Posterior cingulate gyrus (tissue), 11 donors: Measurements from ENCODE around the gene DDX20.

Source experiments
- DNase-seq, 10 donors: peaks; one replicate each; pipeline versions ENCODE4 v3.0.0 to v3.0.0-alpha.2; 2020 to 2021; ENCODE audit warnings: mixed read lengths in 3 of 10
- intact Hi-C: fragments of 100-400 bp; cut with DNase I; formaldehyde crosslinking; loops from one replicate; pipeline ENCODE4 v1.15.1; 2023

Gene DDX20

DNA sequence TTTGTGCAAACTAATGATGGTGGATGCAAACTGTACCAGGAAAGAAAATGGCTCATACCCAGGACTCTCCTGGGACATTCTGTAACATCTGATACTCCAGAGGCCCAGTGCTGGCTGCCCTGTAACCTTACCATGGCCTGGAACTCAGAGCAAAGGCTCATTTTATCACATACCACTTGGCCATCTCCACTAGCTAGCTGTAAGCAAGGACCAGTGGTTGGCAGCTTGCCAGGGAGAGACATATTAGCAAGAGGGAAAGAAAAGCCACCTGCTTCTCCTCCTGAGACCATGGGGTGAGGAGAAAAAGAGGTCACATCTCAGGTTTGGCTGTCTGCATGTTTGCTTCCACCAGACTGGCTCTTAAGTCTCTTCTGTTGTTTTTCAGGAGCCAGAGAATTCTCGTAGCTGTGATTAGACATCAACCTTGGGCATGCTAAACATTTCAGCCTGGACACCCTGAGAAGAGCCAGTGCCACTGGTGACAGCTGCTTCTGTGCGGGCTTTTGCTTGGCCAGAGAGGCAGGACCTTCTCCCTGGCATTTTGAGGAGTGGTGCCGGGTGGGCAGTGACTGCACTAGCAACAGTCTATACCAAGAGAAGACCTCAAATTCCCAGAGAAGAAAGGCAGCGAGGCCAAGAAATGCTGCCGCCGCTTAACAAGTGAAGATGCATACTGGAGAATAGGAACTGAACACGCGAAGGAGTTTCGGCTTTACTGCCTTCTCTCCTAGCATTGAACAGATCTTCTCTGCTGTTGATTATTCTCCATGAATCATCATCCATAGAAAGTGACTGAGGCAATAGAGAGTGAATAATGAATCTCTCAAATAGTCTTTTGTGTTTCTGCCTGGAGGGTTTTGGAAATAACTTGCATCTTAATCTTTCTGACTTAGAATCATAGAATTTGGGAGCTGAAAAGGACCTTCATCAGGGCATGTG is 9.8 kb upstream of the DDX20 start:
- DNase-seq: no peak
- intact Hi-C loops: no loop called here

DNA sequence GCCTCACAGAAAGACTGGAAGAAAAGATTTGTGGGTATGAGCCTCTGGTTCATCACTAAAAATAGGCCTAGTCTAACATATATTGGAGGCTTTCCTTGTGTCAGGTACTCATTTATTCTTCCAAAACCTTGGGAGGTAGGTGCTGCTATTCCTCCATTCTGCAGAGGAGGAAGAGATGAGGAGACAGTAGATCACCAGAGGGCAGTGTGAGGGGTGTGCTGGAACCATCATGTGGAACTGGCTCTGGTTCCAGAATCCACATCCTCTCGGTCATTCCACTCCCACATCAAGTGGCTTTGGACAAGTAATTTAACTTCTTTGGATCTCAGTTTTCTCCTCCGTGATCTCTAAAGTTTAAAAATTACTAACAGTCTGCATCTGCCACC is 9.1 kb upstream of the DDX20 start:
- intact Hi-C loops: no loop called here
- no peak for DNase-seq

DNA sequence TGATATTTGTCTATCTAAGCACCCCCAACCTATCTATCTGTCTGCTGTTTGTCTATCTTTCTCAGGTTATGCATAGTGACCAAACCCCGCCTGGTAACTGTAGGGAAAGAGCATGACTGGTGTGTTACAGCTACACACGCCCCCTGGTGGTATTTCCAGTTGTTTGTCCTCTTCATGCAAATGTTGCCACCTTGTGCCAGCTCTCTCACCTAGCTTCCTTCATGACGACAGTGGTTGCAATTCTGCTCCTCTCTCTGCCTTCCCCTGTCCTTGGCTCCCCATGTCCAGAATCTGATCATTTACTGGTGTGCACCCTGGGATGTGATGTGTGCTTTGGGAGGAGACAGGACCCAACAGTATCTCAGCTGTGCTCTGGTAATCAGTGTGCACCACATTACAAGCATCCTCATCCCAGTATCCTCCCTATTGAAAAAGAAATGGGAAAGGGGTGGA is 8.4 kb upstream of the DDX20 start:
- intact Hi-C loops: no loop called here
- no peak for DNase-seq

DNA sequence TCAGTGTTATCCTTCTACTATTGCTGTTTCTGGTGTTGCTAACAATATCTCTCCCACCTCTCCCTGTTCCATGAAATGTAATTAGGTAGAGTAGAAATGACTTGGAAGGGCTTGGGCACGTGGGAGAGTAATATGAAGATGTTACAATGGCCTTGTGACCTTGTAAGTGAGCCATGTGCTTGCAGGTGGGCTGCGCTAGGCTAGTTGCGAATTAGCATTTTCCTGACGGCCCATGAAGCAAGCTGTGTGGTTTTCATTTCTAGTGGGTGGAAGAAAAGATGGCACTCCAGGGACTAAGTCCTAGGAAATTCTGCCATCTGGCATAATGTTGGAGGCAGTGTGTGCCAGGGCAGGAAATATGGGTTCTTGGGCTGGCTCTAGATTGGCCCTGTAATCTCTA is 7.8 kb upstream of the DDX20 start:
- DNase-seq: no peak
- intact Hi-C loops: no loop called here

DNA sequence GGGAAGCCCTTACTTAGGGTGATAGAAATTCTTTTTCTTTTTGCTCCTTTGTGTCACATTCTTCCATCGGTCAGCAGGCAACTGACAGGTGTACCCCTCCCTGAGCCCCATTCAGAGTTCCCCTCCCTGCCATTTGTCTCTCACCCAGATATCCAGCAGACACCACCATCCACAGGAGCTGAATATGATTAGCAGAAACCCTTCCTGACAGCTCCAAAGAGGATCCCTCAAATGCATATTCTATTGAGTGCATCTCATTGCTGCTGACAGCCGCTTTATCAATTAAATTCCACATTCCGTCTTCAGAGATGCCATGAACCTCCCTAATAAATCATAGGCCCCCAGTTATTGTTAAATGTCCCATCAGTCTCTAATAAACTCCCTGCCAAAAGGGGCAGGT is 6.1 kb upstream of the DDX20 start:
- DNase-seq: no peak
- intact Hi-C loops: no loop called here

DNA sequence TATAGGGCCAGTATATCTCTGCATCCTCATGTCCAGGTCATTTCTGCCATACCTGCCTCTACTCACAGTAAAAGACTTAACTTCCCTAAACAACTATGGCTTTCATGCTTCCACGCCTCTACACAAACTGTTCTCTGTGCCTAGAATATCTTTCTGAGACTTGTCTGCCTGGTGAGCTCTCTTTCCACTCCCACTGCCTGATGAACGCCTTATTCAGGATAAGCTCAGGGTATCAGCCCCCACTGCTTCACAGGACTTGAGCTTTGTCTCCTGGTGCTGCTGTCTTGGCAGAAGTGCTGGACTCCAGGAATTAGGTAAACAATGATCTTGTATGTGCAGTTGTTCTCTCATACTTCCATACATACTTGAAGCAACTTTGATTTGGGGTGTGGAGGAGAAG is 4.8 kb upstream of the DDX20 start:
- no peak for DNase-seq
- intact Hi-C loops: no loop called here

DNA sequence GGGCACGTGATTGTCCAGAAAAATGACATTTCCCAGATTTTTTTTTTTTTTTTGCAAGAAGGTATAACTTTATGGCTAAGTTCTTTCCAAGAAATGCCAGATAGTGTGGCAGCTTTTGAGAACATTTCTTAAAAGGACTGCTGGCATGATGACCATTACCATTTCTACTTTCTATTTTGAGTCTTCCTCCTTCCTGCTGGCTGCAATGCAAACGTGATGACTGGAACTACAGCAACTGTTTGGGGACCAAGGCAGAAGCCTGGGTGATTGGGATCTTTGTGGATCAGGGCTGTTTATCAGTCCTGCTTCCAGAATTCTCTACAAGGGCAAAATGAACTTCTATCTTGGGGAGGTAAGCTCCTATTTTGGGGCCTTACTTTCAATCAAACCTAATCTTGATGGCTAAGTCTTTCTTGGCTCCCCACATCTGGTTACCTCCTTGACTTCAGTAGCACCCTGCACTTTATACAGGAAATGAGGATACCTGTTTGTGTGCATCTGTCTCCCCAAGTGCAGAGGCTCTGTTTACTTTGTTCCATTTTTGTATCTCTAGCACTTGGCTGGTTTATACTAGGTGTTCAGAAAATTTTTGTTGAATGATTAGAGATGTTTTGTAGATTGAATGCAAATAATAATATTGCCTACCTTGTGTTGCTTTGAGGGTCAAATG is 3.7 kb upstream of the DDX20 start:
- intact Hi-C loops: no loop called here
- DNase-seq: no peak

DNA sequence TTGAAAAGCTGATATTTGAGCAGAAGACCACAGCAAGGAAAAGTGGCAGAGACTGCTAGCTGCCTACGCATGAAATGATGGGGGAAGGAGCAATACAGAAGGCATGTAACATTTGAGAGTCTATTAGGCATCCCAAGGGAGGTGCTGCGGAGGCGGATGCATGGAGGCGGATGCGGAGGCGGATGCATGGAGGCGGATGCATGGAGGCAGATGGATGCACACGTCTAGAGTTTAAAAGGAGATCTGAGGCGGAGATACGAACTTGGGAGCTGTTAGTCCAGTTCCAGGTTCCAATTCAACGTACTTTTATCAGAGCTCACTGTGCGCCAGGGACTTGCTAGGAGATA is 744 bp upstream of the DDX20 start:
- intact Hi-C loops: loop anchor here (1.0 kb wide), 3 partner anchors 17 to 247 kb away; no protein-coding TSS in a partner anchor
- peak in 1 of 10 donors; percentile 71 for DNase-seq

DNA sequence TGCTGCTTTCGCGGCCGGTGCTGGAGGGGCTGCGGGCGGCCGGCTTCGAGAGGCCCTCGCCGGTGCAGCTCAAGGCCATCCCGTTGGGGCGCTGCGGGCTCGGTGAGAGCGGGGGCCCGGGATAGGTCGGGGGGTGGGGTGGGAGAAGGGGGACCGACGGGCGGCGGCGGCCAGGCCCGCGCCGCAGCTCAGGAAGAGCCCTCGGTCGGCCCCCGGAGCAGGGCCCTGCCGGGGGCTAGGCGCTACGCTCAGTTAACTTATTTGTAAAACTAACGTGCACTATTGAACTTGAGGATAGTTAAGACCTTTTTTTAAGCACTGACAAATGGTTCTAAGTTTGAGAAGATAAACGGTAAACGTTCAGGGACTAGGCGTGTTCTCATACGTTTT is 418 bp downstream of the DDX20 start:
- intact Hi-C loops: no loop called here
- DNase-seq: no peak

DNA sequence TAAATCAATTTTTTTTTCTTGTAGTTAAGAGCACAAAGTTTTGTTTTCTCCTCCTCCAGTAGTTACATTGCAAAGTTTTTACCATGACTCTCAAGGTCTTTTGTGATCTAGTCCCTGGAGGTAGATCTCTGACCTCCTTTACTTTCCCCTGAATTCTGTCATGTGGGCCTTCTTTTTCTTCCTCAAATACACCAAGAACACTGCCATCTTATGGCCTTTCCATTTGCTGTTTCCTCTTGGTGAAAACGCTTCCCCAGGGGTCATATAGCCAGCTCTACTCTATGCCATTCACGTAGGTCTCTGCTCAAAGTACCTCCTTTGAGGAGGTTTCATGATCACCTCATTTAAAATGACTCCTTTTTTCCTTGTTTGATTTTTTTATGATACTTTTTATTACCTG is 2.7 kb downstream of the DDX20 start:
- intact Hi-C loops: no loop called here
- DNase-seq: no peak

DNA sequence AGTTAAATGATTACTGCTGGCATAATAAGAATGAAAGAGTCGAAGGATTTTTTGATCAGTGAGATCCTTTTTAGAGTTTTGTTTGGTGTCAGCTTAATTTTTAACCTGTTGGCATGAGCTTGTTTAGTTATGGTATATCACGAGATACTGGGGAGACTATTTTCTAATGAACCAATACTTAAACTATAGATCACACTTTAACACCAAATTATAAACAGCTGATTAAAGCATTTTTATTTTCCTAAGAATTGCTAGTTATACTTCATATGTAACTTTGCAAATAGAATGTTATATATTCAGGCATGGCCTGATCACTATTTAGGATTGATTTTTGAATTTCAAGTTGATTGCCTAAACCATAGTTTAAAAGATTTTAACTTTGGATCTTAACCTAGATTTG is 6.0 kb downstream of the DDX20 start:
- DNase-seq: no peak
- intact Hi-C loops: no loop called here

DNA sequence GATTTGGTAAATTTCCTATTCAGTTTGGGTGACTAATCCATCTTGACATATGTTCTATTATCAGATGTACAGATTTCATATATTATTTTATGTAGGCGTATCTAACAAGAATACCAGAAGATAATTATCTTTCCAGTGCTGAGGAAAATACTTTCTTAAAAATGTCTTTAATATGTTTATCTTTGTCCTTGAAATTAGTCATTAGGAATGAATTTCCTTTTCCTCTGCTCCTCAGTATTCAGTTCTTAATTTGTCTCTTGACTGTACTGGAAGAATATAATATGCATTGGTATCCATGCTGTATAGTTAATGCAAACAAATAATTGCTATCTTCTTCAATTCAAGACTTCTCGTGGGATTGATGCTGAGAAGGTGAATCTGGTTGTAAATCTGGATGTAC is 6.6 kb downstream of the DDX20 start:
- no peak for DNase-seq
- intact Hi-C loops: no loop called here

DNA sequence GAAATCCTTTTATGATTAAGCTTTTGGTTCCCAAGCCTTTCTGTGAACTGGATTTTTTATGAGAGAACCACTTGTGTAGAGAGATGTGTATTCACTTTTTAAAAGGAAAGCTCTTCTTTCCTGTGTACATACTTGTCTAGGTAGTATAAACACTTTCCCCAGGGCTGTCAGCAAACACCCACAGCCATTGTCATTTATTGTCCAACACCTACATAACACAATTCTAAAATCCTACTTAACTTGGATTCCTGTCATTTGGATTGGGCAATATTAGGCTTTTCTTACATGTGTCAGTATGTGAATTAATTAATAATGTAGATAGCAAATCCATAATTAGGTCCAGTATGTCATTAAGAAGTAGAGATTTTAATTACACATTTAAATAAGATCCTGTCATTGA is 12.3 kb downstream of the DDX20 start:
- intact Hi-C loops: no loop called here

DNA sequence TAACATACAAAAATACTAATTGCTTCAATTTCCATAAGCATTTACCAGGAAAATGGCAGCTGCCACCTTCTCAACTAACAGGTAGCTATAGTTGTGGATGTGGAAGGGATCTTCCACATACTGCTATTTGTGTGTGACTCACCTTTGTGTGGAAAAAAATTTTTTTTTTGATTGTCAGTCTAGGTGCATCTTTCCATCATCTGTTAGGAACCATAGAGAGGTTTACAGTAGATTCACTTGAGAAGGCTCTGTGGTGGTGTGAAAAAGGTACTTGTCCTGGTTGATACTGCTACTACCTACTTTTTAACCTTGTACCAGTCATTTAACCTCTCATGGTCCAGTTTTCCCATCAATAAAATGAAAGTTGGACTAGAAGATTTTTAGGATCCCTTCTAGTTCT is 12.9 kb downstream of the DDX20 start:
- intact Hi-C loops: loop anchor here (1.0 kb wide), 1 partner anchor 287 kb away; no protein-coding TSS in a partner anchor
- DNase-seq: no peak

More for the DNA sequence above, 12.3 kb downstream of the DDX20 start:
- no peak for DNase-seq

DNA sequence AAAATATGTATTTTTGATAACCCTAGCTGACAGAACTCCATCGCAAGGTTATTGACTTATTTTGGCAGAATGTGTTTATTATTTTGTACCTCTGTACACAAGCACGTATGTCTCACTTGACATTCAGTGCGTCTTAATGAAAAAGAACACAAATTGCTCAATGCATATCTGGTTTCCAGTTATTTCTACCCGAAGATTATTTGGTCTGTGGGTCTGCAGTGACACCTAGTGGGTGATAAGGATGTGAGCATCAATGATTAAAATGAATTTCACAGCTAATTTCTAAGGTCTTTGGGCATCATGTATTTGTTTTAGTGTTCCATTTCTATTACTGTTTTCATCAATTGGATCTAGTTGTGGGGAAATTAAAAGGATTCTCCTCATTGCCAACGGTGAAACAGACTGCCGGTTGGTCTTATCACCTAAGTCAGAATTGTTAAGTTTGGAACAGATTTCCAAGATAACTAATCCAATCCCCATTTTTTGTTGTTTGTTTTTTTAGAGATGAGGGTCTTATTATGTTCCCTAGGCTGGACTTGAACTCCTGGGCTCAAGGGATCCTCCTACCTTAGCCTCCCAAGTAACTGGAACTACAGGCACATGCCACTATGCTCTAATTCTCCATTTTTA is 13.9 kb downstream of the DDX20 start:
- DNase-seq: peak in 1 of 10 donors; percentile 48
- intact Hi-C loops: loop anchor here (1.0 kb wide), 1 partner anchor 288 kb away; no protein-coding TSS in a partner anchor

DNA sequence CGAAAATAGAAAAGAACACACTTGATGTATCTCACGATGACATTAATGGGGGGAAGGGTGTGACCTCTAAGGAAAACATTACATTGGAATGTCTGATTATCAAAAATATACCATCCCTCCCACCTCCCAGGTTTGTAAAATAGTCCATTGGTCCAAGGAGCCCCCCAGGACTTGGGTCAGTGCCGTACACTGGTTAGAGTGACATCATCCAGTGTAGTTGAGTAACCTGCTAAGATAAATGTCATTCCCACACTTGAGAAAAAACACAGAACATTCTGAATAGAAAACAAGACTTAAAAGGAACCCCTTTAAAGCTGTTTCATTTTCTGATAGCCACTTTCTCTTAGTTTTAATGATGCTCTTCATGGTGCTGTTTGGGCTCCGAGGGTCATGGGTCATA is 15.2 kb downstream of the DDX20 start:
- intact Hi-C loops: no loop called here
- no peak for DNase-seq

DNA sequence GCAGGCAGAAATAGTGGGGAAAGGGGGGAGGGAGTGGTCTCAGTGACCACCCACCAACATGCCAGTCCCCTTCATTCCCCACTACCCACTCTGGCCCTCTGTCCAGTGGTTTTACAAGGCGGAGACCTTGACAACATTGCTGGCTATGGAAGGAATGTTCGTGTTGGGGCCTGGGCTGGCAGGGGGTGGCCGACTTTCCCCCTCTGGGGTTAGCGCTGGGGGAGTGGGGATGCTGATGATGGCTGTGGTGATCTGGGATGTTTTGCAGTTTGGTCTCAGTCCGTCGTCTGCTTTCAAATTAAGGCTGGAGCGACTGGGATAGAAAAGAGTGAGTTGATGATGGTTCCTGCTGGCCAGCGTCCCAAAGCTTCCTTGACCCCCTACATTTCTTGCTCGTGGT is 20.3 kb downstream of the DDX20 start:
- intact Hi-C loops: no loop called here
- DNase-seq: no peak

DNA sequence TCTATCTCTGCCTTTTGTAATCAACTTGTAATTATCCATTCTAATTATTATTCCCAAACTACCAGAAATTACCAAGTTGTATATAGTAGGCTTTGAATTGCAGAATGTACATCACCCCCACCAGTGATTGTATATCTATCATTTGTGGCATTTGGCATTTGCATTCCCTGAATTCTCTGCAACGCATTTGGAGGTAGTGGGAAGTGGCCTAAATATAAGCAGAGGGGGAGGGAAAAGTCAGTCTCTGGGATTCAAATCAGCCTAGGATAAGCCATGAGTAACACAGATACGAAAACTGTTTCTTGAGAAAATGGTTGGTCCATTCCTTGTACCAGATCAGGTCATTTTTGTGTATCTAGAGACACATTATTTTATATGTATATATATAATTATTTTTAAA is 20.7 kb downstream of the DDX20 start:
- DNase-seq: no peak
- intact Hi-C loops: no loop called here

DNA sequence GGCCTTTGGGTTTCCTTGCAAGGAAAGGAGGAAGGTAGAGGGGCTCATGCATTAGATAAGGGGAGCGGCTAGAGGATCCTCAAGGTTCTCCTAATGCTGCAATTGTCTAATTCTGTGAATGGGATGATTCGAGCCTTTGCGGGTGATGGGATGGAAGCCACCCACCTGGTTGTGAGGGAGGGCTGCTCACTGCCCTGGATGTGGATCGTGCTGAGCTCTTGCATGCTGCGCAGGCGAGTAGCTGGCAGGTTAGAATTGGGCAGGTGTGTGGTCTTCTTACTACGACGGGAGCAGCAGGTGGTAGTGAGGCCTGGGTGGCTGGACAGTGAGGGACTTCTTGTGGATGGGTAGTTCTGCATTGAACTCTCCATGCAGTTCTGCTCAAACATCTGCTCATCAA is 21.2 kb downstream of the DDX20 start:
- intact Hi-C loops: no loop called here
- no peak for DNase-seq

DNA sequence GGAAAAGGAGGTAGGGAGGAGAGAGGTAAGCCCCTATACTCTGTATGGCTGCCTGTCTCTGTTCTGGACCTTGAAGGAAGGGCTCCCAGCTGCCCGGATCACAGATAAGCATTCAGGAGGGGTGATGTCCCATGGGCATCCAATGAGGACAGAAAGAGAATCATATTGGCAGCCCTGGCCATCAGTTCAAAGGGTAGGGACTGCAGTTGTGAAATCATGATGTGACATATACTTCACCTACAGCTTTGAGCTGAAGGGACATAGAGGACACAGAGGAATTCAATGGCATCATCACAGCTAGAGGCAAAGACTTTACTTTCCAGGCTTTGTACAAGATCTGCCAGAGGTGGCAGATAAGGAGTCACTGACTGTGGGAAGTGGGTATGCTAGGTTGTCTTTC is 21.6 kb downstream of the DDX20 start:
- no peak for DNase-seq
- intact Hi-C loops: no loop called here

DNA sequence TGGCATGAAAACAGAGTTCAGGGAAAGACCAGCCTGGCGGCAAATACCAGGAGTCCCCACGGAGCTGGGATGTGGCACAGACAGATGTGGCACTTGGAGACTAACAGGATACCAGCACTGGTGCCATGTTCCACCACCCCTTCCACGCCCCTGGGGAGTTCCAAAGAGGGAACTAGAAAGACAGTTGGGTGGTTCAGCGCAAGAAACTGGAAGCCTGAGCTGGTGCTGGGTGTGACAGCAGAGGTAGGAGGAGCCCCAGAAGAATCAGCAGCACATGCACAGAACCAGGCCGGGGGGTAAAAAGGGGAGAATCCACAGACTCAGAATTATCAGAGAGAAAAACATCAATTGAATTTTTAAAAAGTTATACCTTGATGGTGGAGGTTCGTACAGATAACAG is 22.4 kb downstream of the DDX20 start:
- intact Hi-C loops: no loop called here
- DNase-seq: no peak
